MM.1S (cell line): ENCODE measurements around the gene KIAA1958.

ENCODE experiments used
- DNase-seq: peaks from one replicate; pipeline ENCODE4 v3.0.0-alpha.2; 2015
- H2AFZ ChIP-seq: fragments of 300-600 bp; sonication (generic); 2 replicates; pipeline ENCODE4 v1.6.0; 2016; ENCODE audit warnings: antibody characterized with exemption, low read length
- H3F3A ChIP-seq: fragments of 300-600 bp; sonication (generic); 2 replicates; pipeline ENCODE4 v1.6.1; 2016; ENCODE audit warnings: mild to moderate bottlenecking, antibody characterized with exemption, low read length, moderate library complexity, mixed read lengths; ENCODE audit not compliant: insufficient read depth
- H3K27ac ChIP-seq: fragments of 300-600 bp; sonication (generic); 2 replicates; pipeline ENCODE4 v1.5.1; 2016; ENCODE audit warnings: mild to moderate bottlenecking, low read length
- H3K27me3 ChIP-seq: fragments of 300-600 bp; sonication (generic); replicated peaks from 2 replicates; pipeline ENCODE4 v1.6.0; 2016; ENCODE audit warnings: low read length; ENCODE audit not compliant: insufficient read depth
- H3K36me3 ChIP-seq: fragments of 300-600 bp; sonication (generic); replicated peaks from 2 replicates; pipeline ENCODE4 v1.6.1; 2016; ENCODE audit warnings: mild to moderate bottlenecking, low read length, mixed read lengths; ENCODE audit not compliant: insufficient read depth
- H3K4me1 ChIP-seq: fragments of 300-600 bp; sonication (generic); 2 replicates; pipeline ENCODE4 v1.6.1; 2016; ENCODE audit warnings: low read length, mixed read lengths
- H3K4me2 ChIP-seq: fragments of 300-600 bp; sonication (generic); 2 replicates; pipeline ENCODE4 v1.6.0; 2016; ENCODE audit warnings: low read depth, low read length
- H3K4me3 ChIP-seq: fragments of 300-600 bp; sonication (generic); 2 replicates; pipeline ENCODE4 v1.5.1; 2016; ENCODE audit warnings: low read length, mixed read lengths
- H3K79me2 ChIP-seq: fragments of 300-600 bp; sonication (generic); 2 replicates; pipeline ENCODE4 v1.6.1; 2016; ENCODE audit warnings: mixed run types, low read length, mixed read lengths
- H3K9ac ChIP-seq: fragments of 300-600 bp; sonication (generic); 2 replicates; pipeline ENCODE4 v1.6.1; 2016; ENCODE audit warnings: low read length, mixed read lengths
- H3K9me2 ChIP-seq: fragments of 300-600 bp; sonication (generic); replicated peaks from 2 replicates; pipeline ENCODE4 v1.6.1; 2016; ENCODE audit warnings: mild to moderate bottlenecking, low read length, mixed read lengths; ENCODE audit not compliant: insufficient read depth
- H3K9me3 ChIP-seq: fragments of 300-600 bp; sonication (generic); replicated peaks from 2 replicates; pipeline ENCODE4 v1.6.1; 2016; ENCODE audit warnings: mild to moderate bottlenecking, low read length, mixed read lengths; ENCODE audit not compliant: insufficient read depth
- H4K20me1 ChIP-seq: fragments of 300-600 bp; sonication (generic); 2 replicates; pipeline ENCODE4 v1.6.1; 2016; ENCODE audit warnings: mild to moderate bottlenecking, low read length, moderate library complexity, mixed read lengths; ENCODE audit not compliant: insufficient read depth
- CTCF ChIP-seq: fragments of 300-600 bp; sonication (generic); IDR thresholded peaks from 2 replicates; pipeline ENCODE4 v1.5.1; 2016; ENCODE audit warnings: antibody characterized with exemption, low read length, mixed read lengths
- EZH2 ChIP-seq: fragments of 300-600 bp; sonication (generic); optimal IDR thresholded peaks from 2 replicates; pipeline ENCODE3; 2017; ENCODE audit warnings: low read depth, mild to moderate bottlenecking, antibody characterized with exemption, low read length, mixed read lengths
- EZH2phosphoT487 ChIP-seq: fragments of 300-600 bp; sonication (generic); IDR thresholded peaks from 2 replicates; pipeline ENCODE4 v1.6.1; 2018; ENCODE audit warnings: antibody characterized with exemption, low read length

The KIAA1958 gene

GRCh38 chr9:112654282-112654681 is 167.7 kb downstream of the KIAA1958 start:
- Histone ChIP-seq H3K4me3 (no peak overlapping the region), H3K4me1 (no peaks in the 10 kb centered on the region), H3K9me2 (no peaks in the 10 kb centered on the region), H4K20me1 (no peaks in the 10 kb centered on the region), H3F3A (no peaks in the 10 kb centered on the region), H3K27ac (no peak overlapping the region), H3K36me3 (no peaks in the 10 kb centered on the region), H3K27me3 (no peaks in the 10 kb centered on the region), H3K79me2 (no peaks in the 10 kb centered on the region), H2AFZ (no peak overlapping the region), H3K4me2 (no peak overlapping the region), H3K9me3 (no peaks in the 10 kb centered on the region), H3K9ac (no peak overlapping the region)
- TF ChIP-seq EZH2 (no peak), EZH2phosphoT487 (no peak), CTCF (no peak)
- DNase-seq, result no peak

- Histone ChIP-seq H3K27me3 (no peaks in the 10 kb centered on the region), H3K36me3 (no peaks in the 10 kb centered on the region), H3K9me2 (no peaks in the 10 kb centered on the region), H3K4me1 (no peaks in the 10 kb centered on the region), H3F3A (no peaks in the 10 kb centered on the region), H4K20me1 (no peaks in the 10 kb centered on the region), H3K4me2 (no peak overlapping the region), H3K4me3 (no peak overlapping the region), H3K27ac (no peak overlapping the region), H3K9ac (no peak overlapping the region), H2AFZ (no peak overlapping the region), H3K9me3 (no peaks in the 10 kb centered on the region), H3K79me2 (no peaks in the 10 kb centered on the region)
- DNase-seq, result no peak
- TF ChIP-seq EZH2, result no peak
- TF ChIP-seq EZH2phosphoT487, result no peak
- no peak for TF ChIP-seq CTCF
These were observed 169.0 kb downstream of the KIAA1958 start for GRCh38 chr9:112655668-112656067.

GRCh38 chr9:112659906-112660305 is 173.3 kb downstream of the KIAA1958 start:
- Histone ChIP-seq H3K4me1 (no peaks in the 10 kb centered on the region), H3K36me3 (no peaks in the 10 kb centered on the region), H3K9me3 (no peaks in the 10 kb centered on the region), H3K27ac (no peak overlapping the region), H3K79me2 (no peaks in the 10 kb centered on the region), H3F3A (no peaks in the 10 kb centered on the region), H4K20me1 (no peaks in the 10 kb centered on the region), H3K9me2 (no peaks in the 10 kb centered on the region), H3K27me3 (no peaks in the 10 kb centered on the region), H3K4me3 (no peak overlapping the region), H2AFZ (no peak overlapping the region), H3K9ac (no peak overlapping the region), H3K4me2 (no peak overlapping the region)
- no peak for DNase-seq
- TF ChIP-seq EZH2phosphoT487, result no peak

GRCh38 chr9:112663681-112664080 is 177.1 kb downstream of the KIAA1958 start:
- DNase-seq, result no peak
- TF ChIP-seq CTCF (no peak), EZH2phosphoT487 (no peak), EZH2 (no peak)
- no peaks in the 10 kb centered on the region for H3K9me2 ChIP-seq
- no peaks in the 10 kb centered on the region for H3K27me3 ChIP-seq
- H4K20me1 ChIP-seq, result no peaks in the 10 kb centered on the region
- H3K36me3 ChIP-seq, result no peaks in the 10 kb centered on the region
- H3K4me1 ChIP-seq, result no peaks in the 10 kb centered on the region
- no peaks in the 10 kb centered on the region for H3K9me3 ChIP-seq
- H3K9ac ChIP-seq, result no peak overlapping the region
- H2AFZ ChIP-seq, result no peak overlapping the region
- no peaks in the 10 kb centered on the region for H3F3A ChIP-seq
- H3K4me2 ChIP-seq, result no peak overlapping the region
- no peak overlapping the region for H3K27ac ChIP-seq
- no peaks in the 10 kb centered on the region for H3K79me2 ChIP-seq
- H3K4me3 ChIP-seq, result no peak overlapping the region
